GM21526 (cell line): Measurements from ENCODE around the gene FCAMR.
"Not testable (repeated sequence)": the region's sequence is repeated elsewhere in the genome, so short reads cannot be mapped to it uniquely, and the experiment has no call there.

Experiments used
- ATAC-seq: cut with Tn5 transposase; IDR thresholded peaks from one replicate; pipeline ENCODE4 v1.9.1; 2021; ENCODE audit warnings: moderate library complexity; ENCODE audit not compliant: unreplicated experiment, low FRiP score

The FCAMR gene

DNA sequence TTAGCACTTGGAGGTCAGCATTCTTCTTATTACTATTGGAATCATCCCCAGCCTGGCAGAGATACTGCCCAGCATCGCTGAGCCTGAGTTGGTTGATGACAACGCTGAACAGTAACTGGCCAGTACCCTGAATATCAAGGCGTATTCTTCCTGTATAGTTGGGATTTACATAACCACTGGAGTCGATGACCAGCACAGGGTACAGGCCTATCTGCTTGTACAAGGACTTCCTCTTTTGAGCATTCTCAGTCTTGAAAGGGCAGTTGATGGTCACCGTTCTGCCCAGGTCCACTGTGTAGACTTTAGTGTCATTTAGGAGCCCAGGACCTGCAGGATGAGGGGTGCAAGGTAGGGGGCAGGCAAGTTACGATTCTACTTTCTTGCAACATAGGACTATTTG lies 32.8 kb downstream of the FCAMR start:
- ATAC-seq, result no peak

DNA sequence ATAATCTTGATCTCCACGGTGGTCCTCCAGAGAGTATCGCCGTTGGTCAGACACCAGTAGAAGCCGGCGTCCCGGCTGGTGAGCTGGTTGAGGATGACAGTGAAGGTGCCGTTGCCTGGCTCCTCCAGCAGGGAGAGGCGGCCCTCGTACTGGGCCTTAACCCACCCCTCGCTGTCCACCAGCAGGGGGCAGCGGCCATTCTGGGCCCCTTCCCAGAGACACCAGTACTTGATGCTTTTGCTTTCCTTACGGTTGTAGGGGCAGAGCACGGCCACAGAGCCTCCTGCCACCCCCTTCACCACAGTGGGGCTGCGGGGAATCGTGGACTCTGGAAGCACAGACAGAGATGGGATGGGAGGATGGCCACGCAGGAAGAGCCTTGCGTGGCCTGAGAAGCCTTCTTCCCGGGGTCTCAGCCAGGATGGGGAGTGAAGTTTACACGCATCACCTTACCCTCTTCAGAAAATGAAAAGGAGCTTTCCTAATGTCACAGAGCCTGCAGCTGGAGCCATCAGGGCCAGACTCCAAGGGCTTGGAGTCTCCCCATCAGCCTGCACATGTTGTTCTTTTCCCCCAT lies 34.7 kb downstream of the FCAMR start:
- ATAC-seq, result no peak

DNA sequence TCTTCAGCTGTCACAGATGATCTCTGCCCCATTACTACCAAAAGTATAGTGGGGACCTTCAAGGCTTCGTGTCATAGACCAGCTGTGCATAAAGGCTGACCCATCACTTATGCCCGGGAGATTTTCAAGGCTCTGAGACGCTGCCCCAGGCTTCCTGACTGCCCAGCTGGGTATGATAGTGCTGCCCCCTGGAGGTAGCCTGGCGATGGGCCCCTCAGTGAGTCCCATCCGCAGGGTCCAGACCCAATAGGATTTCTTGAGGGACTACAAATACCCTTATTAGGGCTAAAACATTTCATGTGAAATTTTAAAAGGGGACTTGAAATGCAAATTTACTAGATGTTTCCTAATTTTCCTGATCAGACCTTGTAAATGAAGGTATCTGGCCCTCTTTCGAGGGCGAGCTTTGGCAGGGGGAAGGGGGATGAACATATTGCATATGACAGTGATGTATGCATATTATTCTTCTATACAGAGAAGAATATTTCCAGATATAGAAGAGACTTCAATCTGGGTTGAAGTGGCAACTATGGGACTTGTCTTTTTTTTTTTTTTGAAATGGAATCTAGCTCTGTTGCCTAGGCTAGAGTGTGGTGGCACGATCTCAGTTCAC lies 36.8 kb downstream of the FCAMR start:
- ATAC-seq, result no peak

DNA sequence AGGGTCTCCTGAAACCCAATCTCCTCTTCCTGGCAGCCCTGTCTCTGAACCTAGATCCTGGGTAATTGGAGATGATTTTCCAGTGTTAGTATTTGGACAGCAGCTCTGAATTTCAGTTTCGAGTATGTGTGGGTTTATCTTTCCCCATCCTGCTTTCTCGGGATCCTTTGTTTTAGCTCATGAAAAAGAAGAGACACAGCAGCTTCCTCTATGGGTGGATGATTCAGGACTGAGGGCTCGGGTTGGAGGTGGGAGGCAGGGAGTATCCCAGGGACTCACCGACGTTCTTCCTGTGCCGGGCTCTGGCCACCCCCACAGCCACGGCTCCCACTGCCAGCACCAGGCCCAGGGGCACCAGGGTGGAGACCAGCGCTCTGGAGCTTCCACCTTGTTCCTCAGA lies 38.1 kb downstream of the FCAMR start:
- no peak for ATAC-seq

DNA sequence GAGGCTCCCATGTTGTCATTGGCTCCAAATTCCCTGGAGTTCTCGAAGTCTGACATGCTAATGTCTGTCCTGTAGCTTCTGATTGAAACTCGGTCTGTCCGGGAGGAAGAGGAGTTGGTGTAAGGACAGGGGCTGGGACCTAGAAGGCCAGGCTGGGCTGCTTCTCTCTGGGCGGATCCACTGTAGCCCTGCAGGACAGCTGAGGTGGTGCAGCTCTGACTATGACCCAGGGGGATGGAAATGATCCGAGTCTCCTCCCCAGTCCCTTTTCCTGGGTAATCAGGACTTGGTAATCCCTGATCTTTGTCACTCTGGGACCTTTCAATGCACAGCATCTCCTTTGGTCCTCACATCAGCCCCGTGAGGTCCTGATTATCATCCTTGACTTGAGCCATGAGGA lies 38.6 kb downstream of the FCAMR start:
- ATAC-seq, result no peak

DNA sequence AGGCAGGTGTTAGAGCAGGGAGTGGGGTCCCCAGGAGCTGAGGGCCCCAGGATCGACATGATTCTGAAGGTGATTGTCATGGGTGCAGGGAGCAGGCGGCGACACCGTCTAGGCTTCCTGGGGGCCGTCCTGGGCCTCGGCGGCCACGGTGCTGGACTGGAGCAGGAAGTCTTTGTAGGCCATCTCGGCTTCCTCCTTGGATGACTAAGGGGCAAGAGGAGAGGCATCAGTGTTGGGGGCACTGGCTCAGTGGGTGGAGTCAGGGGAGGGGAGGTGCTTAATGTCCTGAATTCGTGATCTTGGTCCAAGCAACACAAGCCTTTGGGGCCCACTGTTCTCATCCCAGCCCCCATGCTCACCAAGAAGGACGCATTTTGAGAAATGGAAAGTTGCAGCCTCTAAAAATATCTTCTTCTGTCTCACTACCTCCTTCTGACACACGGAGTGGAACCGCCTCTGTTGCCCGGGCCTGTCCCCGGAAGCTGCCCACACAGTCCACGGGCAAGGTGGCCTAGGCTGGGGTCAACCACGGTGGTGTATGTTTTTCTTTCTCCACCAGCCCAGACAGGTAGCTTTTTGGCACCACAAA lies 40.0 kb downstream of the FCAMR start:
- ATAC-seq, result peak; percentile 57

DNA sequence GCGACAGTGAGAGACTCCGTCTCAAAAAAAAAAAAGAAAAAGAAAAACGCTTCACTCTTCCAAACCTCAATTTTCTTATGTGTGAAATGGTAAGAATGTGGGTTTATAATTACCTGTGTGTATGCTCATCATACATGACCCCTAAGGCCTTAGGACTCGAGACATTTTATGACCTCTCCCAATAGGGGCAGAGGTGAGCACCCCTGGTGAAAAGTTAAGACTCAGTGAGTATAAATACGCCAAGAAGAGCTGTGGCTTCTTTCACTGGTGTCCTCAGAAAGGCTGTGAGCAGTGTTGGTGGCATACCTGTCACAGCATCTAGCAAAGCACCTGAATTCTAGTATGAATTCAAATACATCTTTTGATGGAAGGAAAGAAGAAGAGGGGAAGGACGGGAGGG lies 40.7 kb downstream of the FCAMR start:
- no peak for ATAC-seq

DNA sequence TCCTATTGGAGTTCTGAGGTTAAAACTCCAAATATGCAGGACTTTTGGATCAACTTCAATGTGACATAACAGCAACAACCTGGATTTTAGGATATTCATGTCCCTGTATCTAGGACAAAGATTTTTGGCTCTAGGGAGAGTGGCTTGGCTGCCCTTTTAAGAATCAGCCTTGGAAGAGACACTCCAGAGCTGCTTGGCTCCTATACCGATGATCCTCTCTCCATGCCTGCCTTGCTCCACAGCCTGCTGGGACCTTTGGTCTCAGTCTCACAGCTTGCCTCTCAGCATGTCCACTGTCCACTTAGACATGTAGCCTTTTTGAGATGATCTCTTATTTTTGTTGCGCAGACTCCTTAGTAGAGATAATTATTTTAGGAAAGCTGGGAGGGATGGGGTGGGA lies 44.0 kb downstream of the FCAMR start:
- no peak for ATAC-seq

DNA sequence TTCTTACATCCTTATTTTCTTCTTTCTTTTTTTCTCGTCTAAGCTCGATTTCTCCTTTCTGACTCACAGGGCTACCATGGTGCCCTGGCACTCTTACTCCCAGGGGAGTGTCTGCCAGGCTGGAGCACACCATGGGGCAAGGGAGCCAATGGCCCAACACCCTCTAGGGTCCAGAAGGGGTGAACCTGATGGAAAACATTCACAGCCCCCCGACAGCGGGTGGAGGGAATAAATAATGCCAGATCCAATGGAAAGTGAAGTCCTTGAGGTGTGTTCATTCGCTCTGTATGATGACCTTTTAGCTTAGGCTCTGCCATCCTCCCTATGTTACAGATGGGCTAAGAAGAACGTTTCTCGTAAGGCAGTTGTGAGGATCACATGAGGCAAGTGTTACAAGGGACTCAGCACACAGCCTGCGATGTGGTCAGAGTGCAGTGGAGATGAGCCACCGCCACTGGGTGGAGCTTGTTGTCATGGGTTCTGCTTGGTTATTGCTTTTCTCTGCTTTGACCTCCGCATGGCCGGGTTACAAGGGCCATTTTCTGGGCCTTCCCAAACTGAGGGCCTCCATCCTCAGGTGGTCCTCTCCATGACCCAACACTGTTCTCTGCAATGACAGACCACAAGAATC lies 45.0 kb downstream of the FCAMR start:
- ATAC-seq, result peak; percentile 50

DNA sequence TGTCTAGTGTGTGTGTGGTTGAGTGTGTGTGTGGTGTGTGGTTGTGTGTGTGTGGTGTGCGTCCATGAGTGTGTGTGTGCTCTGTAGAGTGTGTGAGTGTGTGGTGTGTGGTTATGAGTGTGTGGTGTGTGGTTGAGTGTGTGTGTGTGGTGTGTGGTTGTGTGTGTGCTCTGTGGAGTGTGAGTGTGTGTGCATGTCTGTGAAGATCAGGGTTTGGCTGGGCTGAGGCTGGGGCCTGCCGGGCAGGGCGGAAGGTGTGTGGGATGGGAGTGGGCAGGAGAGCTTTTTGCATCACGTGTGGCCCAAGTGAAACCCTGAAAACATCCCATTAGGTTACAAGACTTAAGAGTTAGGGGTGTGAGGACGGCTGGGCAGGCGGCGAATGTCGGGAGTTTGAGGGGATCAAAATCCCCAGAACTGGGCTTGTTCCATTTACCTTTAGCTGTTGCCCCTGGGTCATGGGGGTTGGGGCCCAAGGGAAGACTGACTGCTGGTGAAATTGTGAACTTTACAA lies 45.6 kb downstream of the FCAMR start:
- ATAC-seq, result peak; percentile 15

DNA sequence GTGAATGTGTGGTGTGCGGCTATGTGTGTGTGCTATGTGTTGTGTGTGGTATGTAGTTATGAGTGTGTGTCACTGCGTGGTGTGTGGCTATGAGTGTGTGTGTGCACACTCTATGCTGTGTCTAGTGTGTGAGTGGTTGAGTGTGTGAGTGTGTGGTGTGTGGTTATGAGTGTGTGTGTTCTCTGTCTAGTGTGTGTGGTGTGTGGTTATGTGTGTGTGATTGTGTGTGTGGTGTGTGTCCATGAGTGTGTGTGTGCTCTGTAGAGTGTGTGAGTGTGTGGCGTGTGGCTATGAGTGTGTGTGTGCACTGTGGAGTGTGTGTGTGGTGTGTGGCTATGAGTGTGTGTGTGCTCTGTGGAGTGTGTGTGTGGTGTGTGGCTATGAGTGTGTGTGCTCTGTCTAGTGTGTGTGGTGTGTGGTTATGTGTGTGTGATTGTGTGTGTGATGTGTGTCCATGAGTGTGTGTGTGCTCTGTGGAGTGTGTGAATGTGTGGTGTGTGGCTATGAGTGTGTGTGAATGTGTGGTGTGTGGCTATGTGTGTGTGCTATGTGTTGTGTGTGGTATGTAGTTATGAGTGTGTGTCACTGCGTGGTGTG lies 46.2 kb downstream of the FCAMR start:
- ATAC-seq, result not testable (repeated sequence)

DNA sequence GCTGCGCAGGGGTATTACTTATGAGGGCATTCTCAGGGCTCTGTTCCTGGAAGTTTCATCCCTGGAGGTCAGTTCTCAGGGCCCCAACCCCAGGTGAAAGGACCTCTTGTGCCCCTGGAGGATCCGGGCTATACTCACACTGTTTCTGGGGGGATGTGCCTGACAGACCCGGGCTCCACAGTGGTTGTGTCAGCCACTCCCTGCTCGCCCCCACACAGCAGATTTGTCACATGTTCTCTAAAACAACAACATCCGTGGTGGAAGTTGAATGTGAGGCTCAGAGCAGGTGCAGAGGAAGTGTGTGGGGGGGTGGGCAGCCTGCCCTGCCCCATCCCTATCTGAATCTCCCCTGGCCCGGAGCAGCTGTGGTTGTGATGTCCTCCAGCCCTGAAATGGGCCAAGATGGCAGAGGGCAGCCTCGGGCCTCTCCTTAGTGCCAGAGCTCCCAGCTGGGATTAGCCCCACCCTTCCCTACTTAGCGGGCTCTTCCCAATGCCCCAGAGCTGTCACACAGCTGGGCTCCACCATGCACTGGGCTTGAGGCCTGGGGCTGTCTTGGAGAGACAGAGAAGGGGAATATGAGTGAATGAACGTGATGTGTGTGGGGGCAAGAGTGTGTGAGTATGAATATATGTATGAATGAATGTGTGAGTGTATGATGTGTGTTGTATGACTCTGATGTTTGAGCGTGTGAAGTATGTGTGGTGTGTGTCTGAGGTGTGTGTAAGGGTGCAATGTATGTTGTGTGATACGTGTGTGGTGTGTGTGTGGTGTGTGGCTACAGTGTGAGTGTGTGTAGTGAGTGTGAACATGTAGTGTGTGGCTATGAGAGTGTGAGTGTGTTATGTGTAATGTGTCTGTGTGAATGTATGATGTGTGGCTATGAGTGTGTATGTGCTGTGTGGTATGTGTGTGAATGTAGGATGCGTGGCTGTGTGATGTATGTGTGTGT lies 47.0 kb downstream of the FCAMR start:
- ATAC-seq, result peak; percentile 37

DNA sequence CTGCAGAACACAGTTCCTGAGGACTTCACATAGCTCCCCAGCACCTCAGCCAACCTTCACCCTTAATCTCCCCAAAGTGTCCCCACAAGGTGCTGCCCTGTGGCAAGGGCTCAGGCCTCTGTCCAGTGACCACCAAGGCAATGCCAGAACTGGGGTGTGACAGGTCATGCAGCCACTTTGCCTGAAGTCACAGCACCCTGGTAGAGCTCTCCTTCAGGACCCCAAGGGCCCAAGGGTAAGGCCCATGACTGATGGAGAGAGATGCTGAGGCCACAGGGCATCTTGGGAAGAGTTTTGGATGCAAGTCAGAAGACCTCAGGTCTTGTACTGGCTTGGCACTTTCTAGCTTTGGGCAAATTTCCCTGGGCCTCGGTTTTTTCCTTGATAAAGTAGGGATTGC lies 47.7 kb downstream of the FCAMR start:
- ATAC-seq, result no peak

DNA sequence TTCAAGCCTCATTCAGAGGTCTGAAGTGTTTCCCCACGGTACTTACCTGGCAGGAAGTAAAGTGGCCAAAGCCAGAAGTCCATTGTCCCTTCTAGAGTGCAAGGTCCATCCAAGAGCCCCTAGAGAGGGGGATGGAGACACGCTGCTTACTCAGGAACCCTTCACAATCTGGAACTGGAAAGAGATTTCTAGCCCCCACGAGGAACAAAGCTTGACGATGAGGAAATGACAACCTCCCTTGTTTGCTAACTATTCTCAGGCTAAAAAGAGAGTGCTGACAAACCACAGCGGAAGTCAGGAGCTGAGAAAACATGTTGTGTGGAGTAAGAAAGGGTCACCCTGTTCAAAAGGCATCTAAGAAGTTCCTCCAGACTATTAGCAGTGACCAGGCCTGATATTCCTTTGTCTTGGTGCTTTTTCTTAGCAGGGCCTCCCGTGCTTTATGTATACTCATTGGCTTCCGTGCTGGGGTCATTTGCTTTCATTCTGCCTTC lies 48.4 kb downstream of the FCAMR start, which contains the start of gene FCMR:
TSS of gene FCMR (minus strand) at position 170 of the 494 bp plus-strand sequence. CDS start at position 83, 87 bp downstream.
- ATAC-seq, result no peak

DNA sequence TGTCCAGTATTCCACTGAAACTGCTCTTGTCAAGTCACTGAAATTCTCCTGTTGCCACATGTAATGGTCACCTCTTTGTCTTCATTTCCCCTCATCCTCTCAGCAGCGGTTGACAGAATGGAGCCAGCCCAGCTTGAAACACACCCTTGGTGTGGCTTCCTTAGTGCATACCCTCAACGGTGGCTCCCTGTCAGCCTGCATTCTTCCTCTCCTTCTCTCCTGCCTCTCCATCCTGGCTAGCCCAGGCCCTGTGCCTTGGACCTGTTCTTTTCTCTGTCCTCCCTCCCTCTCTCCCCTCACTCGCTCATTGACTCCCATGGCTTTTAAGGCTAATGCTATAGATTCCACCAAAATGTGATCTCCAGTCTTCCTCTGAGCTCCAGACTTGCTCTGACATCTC lies 52.2 kb downstream of the FCAMR start:
- ATAC-seq, result no peak

DNA sequence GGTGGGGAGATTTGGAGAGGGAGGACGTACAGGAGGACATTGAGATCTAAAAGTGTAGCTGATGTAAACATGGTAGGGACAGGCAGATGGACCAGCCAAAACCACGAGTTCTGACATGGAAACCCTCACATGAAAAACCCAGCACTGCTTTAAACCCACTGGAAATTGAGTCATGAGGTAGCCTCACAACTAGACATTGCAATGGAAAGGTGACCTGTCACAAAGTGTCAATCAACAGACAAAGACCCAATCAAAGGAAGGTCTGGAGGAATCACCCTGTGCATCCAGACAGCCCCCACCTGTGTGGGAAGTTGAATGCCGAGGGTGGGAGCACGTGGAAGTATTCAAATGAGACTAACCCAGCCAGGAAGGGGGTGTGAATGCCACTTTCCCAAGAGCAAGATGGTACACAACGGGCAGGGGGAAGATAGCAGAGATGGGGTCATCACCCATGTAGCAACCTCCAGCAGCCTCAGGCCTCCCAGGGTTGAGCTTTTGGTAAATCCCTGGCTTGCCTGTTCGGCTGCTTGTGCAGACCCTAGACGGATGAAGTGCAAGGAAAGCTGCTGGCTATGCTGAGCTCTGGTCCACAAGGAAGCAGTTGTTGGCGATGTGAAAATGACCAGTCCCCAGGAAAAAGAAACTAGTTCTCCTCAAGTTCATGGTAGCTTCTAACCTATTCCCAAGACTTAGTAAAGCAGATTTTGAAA lies 54.1 kb downstream of the FCAMR start:
- ATAC-seq, result no peak

DNA sequence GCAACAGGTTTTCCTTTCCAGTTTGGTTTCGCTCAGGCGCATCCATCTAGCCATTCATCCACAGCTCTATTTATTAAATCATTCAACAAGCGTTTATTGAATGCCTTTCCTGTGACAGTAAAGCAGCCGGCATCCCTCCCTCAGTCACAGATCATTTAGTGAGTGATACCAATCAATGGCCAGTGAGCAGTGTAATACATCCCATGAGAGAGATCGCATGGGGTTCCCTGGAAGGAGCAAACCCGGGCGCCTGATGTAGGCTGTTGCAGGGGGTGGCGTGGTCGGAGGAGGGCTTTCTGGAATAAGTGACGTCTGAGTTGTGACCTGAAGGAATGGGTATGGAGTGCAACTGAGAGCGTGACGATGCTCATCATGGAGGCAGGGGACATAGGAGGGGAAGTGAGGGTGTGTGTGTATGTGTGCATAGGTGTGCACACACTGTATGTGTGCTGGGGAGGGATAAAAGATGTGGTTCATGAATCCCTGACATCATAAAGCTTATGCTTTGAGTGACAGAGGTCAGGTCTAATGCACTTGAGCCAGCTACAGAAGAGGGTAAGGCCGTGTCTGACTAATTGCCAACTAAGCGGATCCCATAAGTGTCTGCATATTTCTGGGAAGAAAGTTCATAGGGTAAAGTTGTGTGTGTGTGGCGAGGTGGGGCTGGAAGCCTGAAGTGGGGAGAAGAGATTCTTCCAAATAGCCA lies 55.1 kb downstream of the FCAMR start:
- no peak for ATAC-seq

DNA sequence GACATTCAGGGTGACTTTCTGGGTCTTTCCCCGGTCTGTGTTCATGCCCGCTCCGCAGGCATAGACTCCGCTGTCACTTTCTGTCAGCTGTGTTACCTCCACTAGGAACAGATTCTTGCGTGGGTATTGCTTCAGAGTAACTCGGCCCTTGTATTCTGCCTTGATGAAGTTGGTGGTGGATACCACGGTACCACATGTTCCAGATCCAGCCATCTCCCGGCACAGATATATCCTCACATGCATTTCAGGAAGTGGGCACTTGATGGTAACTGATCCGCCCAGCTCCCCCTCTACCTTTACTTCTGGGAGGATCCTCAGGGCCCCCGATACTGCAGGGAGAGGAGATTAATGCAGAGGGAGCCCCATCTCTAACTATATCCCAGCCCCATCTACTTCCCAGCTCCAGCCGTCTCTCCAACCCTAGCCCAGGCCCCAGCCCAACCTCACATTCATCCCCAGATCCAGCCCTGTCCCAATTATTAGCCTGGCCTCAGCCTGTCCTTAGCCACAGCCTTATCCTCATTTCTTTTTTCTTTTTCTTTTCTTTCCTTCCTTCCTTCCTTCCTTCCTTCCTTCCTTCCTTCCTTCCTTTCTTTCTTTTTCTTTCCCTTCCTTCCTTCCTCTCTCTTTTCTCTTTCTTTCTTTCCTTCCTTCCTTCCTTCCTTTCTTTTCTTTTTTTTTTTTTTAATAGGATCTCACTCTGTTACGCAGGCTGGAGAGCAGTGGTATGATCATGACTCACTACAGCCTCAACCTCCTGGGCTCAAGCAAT lies 56.3 kb downstream of the FCAMR start:
- no peak for ATAC-seq
